ENCODE results near the gene VWA5B1.

VWA5B1 gene

DNA sequence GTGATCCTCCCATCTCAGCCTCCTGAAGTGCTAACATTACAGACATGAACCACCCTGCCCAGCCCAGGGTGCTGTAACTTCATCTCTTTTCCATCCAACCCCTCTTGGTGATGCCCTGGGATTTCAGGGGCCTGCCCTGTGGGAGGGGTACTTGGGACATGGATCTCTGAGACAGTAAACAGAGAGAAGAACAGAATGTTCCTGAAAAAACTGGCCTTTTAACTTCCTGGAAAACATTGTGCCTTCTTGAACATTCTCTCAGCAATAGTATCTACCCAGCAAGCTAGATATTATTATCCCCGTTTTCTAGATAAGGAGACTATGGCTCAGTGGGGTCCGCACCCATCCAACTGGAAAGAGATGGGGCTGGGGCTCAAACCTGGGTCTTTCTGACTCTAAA lies 57.0 kb downstream of the VWA5B1 start:
- DNase-seq (ENCODE audit: low spot score), result no peak

DNA sequence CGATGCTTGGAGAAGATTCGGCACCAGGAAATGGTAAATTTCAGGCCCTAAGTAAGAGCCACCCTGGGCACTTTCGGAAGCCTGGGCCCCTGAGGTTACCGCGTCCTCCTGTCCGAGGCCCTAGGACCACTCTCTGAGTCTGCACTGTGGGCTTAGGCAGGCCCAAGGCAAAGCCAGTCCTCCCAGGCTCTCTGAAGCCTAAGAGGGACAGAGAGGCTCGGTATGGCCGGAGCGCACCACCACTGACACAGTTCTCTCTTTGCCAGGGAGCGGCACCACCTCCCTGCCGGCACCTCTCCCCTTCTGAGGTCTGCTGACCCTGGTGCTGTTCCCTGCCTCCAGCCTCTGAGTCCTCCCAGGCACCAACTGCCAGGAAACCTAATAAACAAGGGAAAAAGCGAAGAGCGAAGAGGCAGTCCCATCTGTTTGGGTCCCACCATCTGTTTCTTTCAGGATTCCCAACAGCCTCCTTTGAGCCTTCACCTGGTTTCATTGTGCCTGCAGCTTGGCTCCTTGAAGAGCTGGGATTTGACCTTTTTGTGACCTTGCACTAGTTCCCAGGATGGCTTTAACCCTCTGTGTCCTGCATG lies 57.7 kb downstream of the VWA5B1 start:
- no peak for DNase-seq (ENCODE audit: low spot score)

DNA sequence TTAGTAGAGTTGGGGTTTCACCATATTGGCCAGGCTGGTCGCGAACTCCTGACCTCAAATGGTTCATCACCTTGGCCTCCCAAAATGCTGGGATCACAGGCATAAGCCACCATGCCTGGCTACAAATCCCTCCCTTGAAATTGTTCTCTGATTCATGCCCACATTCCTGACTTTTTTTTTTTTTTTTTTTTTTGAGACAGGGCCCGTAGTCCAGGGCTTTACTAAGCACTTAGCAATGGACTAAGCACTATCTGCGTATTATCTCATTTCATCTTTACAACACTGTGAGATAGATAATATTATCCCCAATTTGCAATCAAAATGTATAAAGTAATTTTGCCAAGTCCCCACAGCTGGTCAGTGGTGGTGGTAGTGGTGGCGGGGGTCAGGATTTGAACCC lies 58.9 kb downstream of the VWA5B1 start:
- no peak for DNase-seq (ENCODE audit: low spot score)

DNA sequence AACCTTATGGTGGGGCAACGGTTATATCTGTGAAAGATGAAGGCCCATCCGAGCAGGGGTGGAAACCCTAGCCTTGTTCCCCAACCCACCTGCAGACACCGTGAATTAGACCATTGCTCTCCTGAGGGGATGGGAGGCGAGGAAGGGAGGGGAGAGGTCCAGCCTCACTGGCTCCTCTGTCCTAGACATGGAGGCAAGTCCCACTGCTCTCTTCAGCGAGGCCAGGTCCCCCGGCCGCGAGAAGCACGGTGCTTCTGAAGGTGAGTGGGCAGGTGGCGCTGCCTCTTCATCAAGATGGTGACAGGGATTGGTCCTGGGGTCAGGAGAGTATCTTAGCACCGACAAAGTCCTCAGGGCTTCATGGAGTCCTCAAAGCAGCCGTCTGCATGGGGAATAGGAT lies 59.3 kb downstream of the VWA5B1 start:
- no peak for DNase-seq (ENCODE audit: low spot score)

DNA sequence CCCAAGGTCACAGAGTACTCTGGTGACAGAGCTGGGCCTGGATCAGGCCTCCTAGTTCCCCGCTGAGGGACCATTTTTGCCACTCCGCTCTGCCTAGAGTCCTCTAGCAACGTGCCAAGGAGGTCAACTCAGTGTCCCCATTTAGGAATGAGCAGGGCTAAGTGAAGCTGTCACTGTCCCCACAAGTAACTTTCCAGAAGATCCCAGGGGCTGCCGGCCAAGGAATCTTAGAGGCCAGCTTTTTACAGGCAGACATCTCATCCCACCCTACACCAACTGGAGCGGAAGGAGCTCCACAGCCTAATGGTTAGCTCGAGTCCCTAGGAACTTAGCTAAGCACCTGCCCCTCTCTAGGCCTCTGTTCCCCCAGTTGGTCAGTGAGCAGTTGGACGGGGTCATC lies 59.7 kb downstream of the VWA5B1 start:
- no peak for DNase-seq (ENCODE audit: low spot score)

DNA sequence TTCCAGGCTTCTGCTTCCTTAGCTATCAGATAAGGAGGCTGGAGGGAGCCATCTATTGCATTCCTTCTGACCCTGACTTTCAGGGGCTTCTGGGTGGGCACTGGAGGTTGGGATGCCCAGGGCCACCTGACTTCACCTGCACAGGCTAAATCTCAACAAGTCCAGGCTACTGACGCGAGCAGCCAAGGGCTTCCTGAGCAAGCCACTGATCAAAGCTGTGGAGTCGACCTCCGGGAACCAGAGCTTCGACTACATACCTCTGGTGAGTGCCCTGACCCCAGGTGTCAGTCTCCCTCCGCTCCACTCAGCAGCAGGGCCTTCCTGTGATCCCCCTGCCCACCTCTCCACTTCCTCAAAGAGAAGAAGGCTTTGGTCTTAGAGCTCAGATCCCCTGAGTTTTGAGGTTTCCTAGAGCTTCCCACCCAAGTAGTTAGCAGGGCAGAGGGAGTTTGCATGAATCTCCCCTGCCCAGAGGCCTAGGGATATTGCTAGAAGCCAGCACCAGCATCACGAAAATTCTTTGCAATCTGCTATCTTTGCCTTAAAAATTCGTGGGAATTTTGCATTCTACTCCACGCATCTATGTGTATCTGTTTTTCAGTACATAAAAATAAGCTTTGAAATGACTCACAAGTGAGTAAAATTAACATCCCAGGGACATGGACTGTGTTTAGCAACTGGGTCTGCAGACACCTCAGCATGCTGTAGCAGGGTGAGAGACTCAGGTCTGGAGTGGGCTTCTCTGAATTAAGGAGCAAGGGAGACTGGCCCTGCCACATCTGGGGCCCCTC lies 61.4 kb downstream of the VWA5B1 start:
- DNase-seq (ENCODE audit: low spot score), result no peak

DNA sequence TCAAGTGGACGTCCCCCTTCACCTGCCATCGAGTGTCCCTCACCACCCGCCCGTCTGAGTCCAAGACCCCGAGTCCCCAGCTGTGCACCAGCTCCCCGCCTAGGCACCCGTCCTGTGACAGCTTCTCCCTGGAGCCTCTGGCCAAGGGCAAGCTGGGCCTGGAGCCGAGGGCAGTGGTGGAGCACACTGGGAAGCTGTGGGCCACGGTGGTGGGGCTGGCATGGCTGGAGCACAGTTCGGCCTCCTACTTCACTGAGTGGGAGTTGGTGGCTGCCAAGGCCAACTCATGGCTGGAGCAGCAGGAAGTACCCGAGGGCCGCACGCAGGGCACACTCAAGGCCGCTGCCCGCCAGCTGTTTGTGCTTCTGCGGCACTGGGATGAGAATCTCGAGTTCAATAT lies 63.2 kb downstream of the VWA5B1 start:
- DNase-seq (ENCODE audit: low spot score), result no peak

DNA sequence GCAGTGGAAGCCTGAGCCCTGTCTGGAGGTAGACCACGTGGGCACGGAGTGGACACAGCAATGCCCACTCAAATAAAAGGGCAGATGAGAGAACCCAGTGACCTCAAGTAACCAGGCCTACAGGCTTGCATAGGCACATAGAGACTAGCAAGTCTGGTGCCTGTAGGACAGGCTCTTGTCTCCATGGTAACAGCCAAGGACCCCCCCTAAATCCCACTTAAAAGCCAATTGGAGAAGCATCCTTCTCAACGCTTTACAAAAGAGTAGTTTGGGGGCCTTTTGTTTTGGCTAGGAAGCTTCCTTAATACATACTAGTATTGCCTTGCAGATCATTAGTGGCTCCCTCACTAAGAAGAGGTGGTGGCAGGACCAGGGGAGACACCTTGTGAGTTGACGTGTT lies 63.9 kb downstream of the VWA5B1 start:
- no peak for DNase-seq (ENCODE audit: low spot score)

DNA sequence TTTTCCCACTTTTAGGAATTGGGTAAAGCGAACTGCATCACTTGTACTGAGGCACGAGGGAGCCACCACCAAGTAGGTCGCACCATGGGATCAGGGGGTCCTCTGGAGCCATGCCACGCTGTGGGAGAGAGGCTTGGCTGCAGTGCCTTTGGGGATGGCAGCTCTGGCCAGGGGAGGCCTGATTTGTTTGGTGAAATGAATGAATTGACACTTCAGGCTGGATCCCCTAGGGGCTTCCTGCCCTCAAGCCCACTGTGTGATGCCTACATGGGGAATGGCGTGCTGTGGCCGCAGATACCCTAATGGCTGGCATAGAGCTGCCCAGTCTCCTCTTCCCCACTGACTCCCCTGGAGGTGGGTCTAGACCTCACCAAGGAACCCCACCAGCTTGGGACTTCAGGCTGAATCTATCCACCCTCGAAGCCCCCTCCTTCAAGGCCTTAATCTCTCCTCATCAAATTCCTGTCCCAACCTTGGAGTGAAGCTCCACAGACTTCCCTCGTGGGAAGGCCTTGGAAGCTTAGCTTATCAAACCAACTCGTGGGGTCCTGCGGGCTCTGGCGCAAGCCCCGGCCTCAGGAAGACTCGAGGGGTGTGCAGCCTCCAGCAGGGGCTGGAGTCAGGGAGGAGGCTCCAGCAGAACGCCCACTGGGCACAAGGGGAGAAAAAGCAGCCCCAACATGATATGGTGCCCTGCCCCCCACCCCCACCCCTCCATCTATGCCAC lies 64.6 kb downstream of the VWA5B1 start:
- DNase-seq (ENCODE audit: low spot score), result no peak

DNA sequence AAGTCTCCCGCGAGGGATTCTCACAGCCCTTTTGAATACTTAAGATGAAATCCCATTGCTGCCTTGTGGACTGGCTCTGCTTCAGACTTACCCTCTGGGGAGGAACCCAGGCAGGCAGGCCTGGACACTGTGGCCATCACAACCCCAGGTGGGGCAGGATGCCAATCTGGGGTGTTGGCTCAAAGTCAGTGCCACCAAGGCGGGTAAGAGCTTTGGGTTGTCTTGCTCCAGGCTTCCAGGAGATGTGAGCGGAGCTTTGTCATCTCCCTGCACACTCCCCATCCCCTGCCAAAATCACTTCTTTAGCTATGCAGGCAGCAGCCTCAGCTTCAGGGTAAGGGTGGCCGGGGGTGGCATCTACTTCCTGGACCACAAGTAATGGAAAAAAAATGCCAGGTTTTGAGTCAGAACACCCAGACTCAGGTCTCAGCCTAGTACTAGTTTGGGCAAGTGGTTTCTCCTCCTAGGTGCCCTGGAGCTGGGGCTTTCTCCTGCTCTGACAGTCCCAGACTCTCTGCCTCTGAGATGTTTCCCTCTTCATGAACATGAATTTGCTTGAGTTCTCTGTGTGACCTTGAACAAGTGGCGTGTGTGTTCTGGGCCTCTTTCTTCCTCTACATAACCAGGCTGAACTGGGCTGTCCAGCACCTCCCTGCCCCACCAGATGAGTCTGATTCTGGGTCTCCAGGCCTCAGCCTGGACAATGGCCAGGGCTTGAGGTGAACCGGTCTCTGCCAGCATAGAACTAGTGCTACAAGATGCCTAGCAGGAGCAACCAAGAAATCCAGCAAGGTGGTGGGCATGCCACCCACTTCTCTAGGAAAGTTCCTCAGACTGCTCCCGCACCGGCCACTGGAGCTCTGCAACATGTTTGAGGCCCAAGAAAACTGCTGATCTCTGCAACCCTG lies 65.4 kb downstream of the VWA5B1 start:
- no peak for DNase-seq (ENCODE audit: low spot score)

DNA sequence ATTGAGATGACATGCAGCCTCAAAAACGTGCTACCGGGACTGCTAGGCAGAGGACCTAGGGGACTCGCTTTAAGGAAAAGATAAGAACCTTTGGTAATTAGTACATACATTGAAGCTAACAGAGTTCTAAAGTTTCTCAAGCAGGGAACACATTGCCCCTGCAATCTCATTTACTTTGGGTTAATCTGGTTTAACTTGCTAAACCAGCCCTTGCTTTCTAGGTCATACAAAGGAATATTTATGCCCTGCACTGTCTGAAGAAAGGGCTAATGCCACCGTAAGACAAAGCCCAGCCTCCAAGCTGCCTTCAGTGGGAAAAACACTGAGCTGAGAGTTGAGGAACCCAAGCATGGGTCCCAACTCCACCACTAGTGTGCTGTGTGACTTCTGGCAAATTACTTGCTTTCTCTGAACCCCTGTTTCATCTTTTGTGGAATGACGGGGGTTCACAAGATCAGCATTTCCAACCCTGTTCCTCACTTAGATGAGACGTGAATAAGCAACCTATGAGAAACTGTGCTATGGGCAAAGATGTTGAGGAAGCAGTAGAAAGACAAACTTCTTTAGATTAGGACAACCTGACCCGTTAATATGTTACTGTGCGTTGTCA lies 66.3 kb downstream of the VWA5B1 start:
- no peak for DNase-seq (ENCODE audit: low spot score)

DNA sequence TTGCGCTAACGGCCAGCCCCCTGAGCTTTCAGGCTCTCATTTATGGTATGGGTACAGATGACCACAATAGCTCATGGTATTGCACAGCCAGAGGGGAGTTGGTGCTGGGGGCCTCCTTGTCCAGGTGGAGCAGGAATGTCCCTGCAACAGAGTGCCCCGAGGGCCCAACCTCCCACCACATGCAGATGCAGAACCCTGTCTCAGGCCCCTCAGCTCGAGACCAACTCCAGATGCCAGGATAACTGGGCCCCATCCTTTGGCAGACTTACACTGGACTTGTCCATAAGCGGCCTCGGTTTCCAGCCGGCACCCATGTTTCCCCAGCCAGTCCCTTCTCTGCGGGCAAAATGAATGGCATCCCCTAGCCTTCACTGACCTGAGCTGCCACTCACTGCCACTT lies 67.1 kb downstream of the VWA5B1 start:
- DNase-seq (ENCODE audit: low spot score), result no peak

DNA sequence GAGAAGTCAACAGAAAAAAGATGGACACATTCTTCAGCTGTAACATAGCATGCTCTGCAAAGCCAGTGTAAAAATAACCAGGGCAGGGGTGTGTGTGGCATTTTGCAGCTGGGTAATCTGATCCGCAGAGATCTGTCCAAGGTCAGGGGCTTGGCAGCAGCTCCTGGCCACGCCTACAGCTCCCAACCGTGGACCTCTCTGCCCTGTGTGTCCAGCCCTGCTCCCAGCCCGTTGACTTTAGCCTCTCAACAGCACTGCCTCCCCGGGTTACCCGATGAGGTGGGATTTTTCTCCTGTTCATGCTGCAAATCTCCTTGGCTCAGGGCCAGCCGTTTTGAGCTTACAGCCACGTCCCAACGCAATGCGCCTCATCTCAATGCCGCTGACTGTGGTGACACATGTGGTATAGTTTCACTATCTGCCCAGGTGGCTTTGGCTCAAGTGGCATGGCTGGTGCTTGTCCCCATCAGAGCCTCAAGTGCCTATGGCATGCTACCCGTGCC lies 68.1 kb downstream of the VWA5B1 start:
- DNase-seq (ENCODE audit: low spot score), result peak; percentile 18

DNA sequence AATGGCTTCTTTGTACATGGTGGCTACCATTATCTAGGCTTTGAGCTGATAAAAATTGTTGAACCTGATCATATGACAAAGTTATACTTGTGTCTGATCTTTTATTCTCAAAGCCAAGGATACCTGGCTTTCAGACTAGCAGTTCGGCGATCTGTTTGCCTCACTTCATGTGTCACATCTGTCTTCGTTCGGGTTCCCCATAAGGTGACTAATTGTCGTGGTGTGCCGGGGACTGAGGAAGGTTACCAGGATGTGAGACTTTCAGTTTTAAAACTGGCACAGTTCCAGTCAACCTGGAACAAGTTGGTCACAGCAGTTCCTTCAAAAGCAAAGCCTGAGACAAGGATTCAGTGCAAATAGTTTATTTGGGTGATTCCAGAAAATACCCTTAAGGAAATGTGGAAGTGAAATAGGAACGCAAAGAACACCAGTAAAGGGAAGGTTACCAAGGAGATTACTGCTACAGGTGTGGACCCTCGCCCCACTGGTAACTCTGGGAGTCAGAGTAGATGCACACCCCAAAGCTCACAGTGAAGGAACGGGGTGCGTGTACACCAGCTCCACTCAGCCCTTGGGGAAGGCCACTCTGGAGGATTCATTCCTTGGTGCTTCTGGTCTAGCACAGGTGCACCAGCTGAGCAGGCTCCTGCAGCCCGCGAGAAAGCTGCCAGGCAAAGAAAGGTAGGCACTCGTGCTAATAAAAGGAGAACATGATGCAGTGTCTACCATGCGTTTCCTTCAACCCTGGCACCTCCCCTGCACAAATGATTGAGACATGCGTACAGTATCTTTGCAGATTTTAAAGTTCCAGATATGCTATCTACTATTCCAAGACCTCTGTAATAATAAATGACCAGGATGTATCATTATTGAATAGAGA lies 69.0 kb downstream of the VWA5B1 start:
- DNase-seq (ENCODE audit: low spot score), result no peak

DNA sequence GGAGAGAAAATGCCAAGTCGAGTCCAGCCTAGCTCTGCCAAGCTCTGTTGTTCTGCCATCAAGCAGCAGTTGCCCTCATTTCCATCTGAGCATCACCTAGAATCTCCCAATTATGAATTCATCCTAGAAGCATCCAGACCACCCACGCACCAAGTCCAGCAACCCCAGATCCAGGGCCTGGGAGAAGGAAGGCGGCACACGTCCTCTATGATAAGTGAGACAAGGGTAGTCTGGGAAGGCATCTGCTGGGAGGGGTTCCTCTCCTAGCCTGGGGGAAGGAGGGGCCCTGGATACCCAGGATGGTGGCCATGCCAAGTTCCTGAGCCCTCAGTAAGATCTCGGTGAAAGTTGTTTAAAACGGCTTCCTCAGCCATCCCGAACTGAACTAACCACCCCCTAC lies 70.7 kb downstream of the VWA5B1 start:
- DNase-seq (ENCODE audit: low spot score), result no peak

DNA sequence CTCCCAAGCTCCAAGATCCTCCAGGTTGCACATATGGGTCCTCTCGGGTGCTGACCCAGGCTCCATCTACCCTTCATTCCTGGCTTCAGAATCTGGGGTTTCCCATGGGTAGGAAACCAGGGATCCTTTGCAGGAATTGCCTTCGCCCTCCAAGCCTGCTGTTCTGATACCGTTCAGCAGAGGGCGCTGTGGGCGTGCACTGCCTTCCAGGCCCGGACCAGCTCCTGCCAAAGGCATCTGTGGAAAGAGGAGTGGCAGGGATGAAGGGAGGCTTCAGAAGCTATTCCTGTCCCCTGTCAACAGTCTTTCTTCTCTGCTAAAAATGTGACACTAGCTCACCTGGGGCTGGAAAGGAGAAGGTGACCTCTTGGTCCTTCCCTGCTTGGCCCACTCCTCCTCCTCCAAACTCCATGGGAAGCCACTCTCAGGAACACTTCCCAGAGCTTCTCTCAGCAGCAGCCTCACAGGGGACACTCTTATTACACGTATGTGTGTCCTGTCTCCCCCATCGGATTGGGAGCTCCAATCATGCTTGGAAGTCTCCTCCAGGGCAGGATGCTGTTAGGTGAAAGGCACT lies 71.2 kb downstream of the VWA5B1 start:
- peak; percentile 51 for DNase-seq (ENCODE audit: low spot score)

DNA sequence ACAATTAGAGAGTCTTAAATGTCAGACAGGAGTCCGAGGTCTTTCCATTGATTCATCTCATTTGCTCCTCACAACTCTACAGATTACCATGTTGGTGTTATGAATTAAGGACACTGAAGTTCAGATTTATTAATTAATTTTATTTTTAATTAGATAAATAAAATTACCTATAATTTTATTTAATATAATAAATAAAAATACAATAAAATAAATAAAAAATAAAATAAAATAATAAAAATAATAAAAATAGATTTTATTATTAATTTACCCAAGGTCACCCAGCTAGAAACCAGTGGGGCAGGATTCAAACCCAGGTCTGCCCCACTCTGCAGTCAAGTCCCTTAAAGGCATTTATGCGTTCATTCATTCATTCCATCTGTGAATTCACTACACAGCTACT lies 72.2 kb downstream of the VWA5B1 start:
- no peak for DNase-seq (ENCODE audit: low spot score)

DNA sequence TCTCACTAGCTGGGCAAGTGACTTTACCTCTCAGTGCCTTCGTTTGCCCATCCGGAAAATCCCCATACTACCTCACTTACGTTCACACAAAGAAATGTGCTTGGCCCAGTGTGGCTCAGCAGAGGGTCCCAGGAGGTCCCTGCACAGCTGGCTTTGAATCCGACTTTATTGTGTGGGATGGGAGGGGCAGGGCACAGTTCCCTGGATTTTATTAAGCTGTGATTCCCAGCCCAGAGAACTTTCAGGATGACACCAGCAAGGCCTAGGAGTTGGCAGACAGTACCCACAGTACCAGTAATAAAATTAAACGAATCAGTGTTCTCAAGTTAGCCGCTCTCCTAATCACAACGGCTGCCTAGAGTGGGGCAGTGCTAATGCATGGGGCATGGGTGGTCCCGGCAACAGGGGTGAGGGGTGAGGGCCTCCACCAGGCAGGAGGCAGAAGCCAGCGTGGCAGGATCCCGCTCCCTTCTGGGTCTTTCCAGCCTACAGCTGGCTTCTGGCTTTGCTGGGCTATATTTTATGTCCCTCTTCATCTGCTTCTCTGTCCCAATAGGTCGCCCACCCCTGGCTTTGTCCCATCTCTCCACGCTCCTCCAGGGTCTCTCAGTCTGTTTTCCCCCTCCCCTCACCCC lies 74.9 kb downstream of the VWA5B1 start:
- DNase-seq (ENCODE audit: low spot score), result no peak

DNA sequence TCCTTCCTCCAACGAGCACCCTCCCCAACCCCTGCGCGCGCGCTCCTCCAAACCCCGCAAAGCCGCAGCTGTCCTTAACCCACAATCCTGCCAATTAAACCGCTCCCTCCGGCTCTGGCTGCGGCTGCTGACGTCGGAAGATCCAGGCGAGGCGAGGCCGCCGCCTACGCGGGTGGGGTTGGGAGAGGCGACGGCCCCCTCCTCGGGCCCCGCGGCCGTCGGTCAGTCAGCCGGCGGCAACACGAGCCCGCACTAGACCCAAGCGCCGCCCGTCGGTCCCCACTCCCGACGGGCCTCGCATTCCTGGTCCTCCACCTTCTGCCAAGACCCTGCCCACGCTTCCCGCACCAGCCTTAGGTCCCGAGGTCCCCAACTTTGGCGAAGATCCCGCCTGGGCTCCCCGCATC lies 75.4 kb downstream of the VWA5B1 start:
- DNase-seq (ENCODE audit: low spot score), result no peak

All from COLO829 (cell line).